Epithelial cell of proximal tubule (primary cell): ENCODE results near the gene POMP. TPM values are rescaled to one million over a fixed set of nuclear protein-coding genes. Genes with fewer than 3 reads are reported as not detected.

Experiments used
- DNase-seq: peaks from one replicate; pipeline ENCODE4 v3.0.0-alpha.2; 2011; ENCODE audit warnings: low read depth
- H3K4me3 ChIP-seq: 2 replicates; pipeline ENCODE4 v1.5.1; 2011; ENCODE audit warnings: low read depth, mild to moderate bottlenecking, low read length
- total RNA-seq: library from RNA; depleted of rRNA; stranded (reverse); fragments of >200 nt; gene quantifications from 2 replicates; pipeline ENCODE4 v1.2.3, GENCODE V29; 2015
- TF ChIP-seq, protein P1 (sequence below): conservative IDR thresholded peaks from 2 replicates; pipeline ENCODE4 v1.5.1; 2012; ENCODE audit warnings: low read depth, mild to moderate bottlenecking, low read length

The POMP gene
- total RNA-seq, 1 donor from 2014 or later, result 165 TPM

DNA sequence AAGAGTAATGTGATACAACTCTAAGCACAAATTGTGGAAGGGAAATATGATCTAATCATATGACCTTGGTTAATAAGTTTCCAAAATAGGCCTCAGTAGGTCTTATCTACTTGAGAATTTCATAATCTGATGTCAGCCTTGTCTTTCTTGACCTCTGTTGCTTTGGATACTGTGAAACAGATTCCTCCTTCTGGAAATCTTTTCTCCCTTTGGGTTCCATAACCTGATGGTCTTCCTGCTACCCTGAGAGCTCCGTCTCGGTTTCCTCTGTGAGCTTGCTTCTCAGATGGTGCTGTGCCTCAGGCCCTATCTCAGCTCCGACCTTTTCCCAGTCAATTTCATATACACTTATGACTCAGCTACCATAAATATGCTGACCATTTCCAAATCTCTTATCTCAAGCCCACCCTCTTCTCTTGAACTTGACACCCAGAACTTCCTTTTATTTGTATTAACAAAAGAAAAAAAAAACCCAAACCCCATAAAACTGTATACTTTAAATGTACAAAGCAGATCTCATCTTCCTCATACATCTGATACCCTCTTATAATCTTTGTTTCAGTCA lies 66.2 kb downstream of the POMP start:
- no peak for DNase-seq
- TF ChIP-seq, protein P1, sequence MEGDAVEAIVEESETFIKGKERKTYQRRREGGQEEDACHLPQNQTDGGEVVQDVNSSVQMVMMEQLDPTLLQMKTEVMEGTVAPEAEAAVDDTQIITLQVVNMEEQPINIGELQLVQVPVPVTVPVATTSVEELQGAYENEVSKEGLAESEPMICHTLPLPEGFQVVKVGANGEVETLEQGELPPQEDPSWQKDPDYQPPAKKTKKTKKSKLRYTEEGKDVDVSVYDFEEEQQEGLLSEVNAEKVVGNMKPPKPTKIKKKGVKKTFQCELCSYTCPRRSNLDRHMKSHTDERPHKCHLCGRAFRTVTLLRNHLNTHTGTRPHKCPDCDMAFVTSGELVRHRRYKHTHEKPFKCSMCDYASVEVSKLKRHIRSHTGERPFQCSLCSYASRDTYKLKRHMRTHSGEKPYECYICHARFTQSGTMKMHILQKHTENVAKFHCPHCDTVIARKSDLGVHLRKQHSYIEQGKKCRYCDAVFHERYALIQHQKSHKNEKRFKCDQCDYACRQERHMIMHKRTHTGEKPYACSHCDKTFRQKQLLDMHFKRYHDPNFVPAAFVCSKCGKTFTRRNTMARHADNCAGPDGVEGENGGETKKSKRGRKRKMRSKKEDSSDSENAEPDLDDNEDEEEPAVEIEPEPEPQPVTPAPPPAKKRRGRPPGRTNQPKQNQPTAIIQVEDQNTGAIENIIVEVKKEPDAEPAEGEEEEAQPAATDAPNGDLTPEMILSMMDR, result no peak
- no peak overlapping the region for H3K4me3 ChIP-seq

Other genes starting within 250 kb of the POMP start
- gene FLT1, start 164.0 kb upstream of the POMP start, total RNA-seq, result under 0.01 and 0.17 TPM in 2 replicates
- 0.40 and 1.2 TPM in 2 replicates for gene SLC46A3, start 59.8 kb downstream of the POMP start, total RNA-seq
- not detected in 2 replicates for gene MTUS2, start 161.2 kb downstream of the POMP start, total RNA-seq